NT2/D1 (cell line): ENCODE results near the gene DDO.
"Not testable (repeated sequence)": the region's sequence is repeated elsewhere in the genome, so short reads cannot be mapped to it uniquely, and the experiment has no call there.

Experiments used
- YY1 ChIP-seq: IDR thresholded peaks from 2 replicates; pipeline ENCODE4 v1.6.1; 2011; ENCODE audit not compliant: insufficient read length, insufficient read depth
- ZNF274 ChIP-seq: IDR thresholded peaks from 2 replicates; pipeline ENCODE4 v1.6.1; 2011; ENCODE audit warnings: mild to moderate bottlenecking, low read depth, low read length

DNA sequence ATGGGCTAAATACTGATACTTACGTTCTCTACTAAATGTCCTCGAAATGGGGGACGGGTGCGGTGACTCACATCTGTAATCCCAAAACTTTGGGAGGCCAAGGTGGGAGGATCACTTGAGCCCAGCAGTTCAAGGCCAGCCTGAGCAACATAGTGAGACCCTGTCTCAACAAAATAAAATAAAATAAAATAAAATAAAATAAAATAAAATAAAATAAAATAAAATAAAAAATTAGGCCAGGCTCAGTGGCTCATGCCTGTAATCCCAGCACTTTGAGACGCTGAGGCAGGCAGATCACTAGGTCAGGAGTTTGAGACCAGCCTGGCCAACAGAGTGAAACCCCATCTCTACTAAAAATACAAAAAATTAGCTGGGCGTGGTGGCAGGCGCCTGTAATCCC is 64.8 kb downstream of the DDO start:
- TF ChIP-seq YY1, ZNF274: not testable (repeated sequence)
